Kidney (tissue), 14 donors: ENCODE measurements around the gene HEXD. TPM values are rescaled to one million over a fixed set of nuclear protein-coding genes. Genes with fewer than 3 reads are reported as not detected.
"Not testable (repeated sequence)": the region's sequence is repeated elsewhere in the genome, so short reads cannot be mapped to it uniquely, and the experiment has no call there.

Experiments used
- DNase-seq, 5 donors: peaks; one replicate each; pipeline ENCODE4 v3.0.0-alpha.2; 2013 to 2020
- FAIRE-seq: peaks from 2 replicates; lab custom pipeline; 2012; peaks lifted over from hg19 to GRCh38; lab: Jason Lieb, UNC
- H3K27ac ChIP-seq, 2 donors: one replicate each; pipeline ENCODE4 v1.7.0; 2013; ENCODE audit warnings: low read depth in 2 of 2, low read length in 2 of 2, inconsistent platforms in 1 of 2
- H3K27me3 ChIP-seq: one replicate; pipeline ENCODE4 v1.7.1; 2013; ENCODE audit warnings: low read length, inconsistent platforms; ENCODE audit not compliant: control insufficient read depth, insufficient read depth
- H3K36me3 ChIP-seq, 3 donors: one replicate each; pipeline versions ENCODE4 v1.7.0 to v1.7.1; 2013; ENCODE audit warnings: low read length in 3 of 3, control low read depth in 1 of 3, inconsistent platforms in 1 of 3; ENCODE audit not compliant: insufficient read depth in 3 of 3, control insufficient read depth in 2 of 3
- H3K4me1 ChIP-seq, 3 donors: one replicate each; pipeline versions ENCODE4 v1.7.0 to v1.7.1; 2013; ENCODE audit warnings: low read length in 3 of 3, inconsistent platforms in 1 of 3, low read depth in 1 of 3; ENCODE audit not compliant: control insufficient read depth in 2 of 3, insufficient read depth in 2 of 3
- H3K4me3 ChIP-seq, 3 donors: one replicate each; pipeline versions ENCODE4 v1.7.0 to v1.8.1; 2013; ENCODE audit warnings: low read length in 3 of 3, control low read depth in 1 of 3, inconsistent platforms in 1 of 3
- H3K9ac ChIP-seq, 3 donors: one replicate each; pipeline versions ENCODE4 v1.7.0 to v1.7.1; 2013; ENCODE audit warnings: low read length in 3 of 3, control low read depth in 1 of 3, inconsistent platforms in 1 of 3
- H3K9me3 ChIP-seq, 3 donors: one replicate each; pipeline versions ENCODE4 v1.7.0 to v1.7.1; 2013; ENCODE audit warnings: low read length in 3 of 3, control low read depth in 1 of 3, inconsistent platforms in 1 of 3; ENCODE audit not compliant: control insufficient read depth in 2 of 3, insufficient read depth in 1 of 3
- CTCF ChIP-seq: IDR thresholded peaks from 3 replicates; pipeline ENCODE4 v1.5.1; 2012; ENCODE audit warnings: mild to moderate bottlenecking, moderate library complexity, borderline replicate concordance; ENCODE audit not compliant: insufficient read depth; ENCODE audit errors: extremely low read depth
- intact Hi-C: fragments of 100-400 bp; cut with DNase I; formaldehyde crosslinking; loops from one replicate; pipeline ENCODE4 v1.11.1; 2022
- polyA plus RNA-seq: library from polyadenylated mRNA; stranded (reverse); fragments of 350-450 nt; fragmentation: Illumina TruSeq; extraction: RNeasy Lipid Tissue Mini Kit (QIAGEN cat#74804); gene quantifications from one replicate; pipeline ENCODE4 v1.2.3, GENCODE V29; 2014; ENCODE audit warnings: low read depth, low replicate concordance; ENCODE audit not compliant: insufficient read depth
- total RNA-seq: library from RNA; stranded (reverse); fragmentation: NEBNext Ultra II Directional; extraction: Animal tissue kit (Norgen Biotek cat#: 25700); gene quantifications from one replicate; pipeline ENCODE4 v1.2.1, GENCODE V29; 2021
- donor health status: control.
- donor health status: control.
- donor health status: control.
- donor health status: control.
- donor health status: control.
- donor health status: DM: yes; HTN: yes; CAD: no.
- donor health status: Normal renal cell carcinoma (clear cell type).

Gene HEXD
- total and polyA plus RNA-seq, 2 donors from 2014 or later: 39.2 to 42.0 TPM

- no peaks in the 10 kb centered on the region for H3K4me1 ChIP-seq
- H3K36me3 ChIP-seq: peaks cover 0 to 4% (median 3%) of the 10 kb centered on the region in 3 donors
- no peaks in the 10 kb centered on the region for H3K27me3 ChIP-seq
- no peak overlapping the region for H3K27ac ChIP-seq
- H3K4me3 ChIP-seq: no peak overlapping the region
- H3K9me3 ChIP-seq: no peaks in the 10 kb centered on the region
- FAIRE-seq (no peak), DNase-seq (peak in 1 of 5 donors; percentile 42)
- no peak for TF ChIP-seq CTCF
- H3K9ac ChIP-seq: no peak overlapping the region
- intact Hi-C loops: no loop called here
Observed at GRCh38 chr17:82408938-82409318, 9.2 kb upstream of the HEXD start.

- Histone ChIP-seq H3K27ac (no peak overlapping the region), H3K4me3 (no peak overlapping the region), H3K4me1 (no peaks in the 10 kb centered on the region), H3K27me3 (no peaks in the 10 kb centered on the region), H3K9ac (no peak overlapping the region), H3K36me3 (peaks cover 0 to 4% (median 3%) of the 10 kb centered on the region in 3 donors), H3K9me3 (no peaks in the 10 kb centered on the region)
- intact Hi-C loops: no loop called here
- no peak for FAIRE-seq
- peak in 1 of 5 donors; percentile 49 for DNase-seq
- no peak for TF ChIP-seq CTCF
Observed at GRCh38 chr17:82410014-82410716, 8.0 kb upstream of the HEXD start.

DNA sequence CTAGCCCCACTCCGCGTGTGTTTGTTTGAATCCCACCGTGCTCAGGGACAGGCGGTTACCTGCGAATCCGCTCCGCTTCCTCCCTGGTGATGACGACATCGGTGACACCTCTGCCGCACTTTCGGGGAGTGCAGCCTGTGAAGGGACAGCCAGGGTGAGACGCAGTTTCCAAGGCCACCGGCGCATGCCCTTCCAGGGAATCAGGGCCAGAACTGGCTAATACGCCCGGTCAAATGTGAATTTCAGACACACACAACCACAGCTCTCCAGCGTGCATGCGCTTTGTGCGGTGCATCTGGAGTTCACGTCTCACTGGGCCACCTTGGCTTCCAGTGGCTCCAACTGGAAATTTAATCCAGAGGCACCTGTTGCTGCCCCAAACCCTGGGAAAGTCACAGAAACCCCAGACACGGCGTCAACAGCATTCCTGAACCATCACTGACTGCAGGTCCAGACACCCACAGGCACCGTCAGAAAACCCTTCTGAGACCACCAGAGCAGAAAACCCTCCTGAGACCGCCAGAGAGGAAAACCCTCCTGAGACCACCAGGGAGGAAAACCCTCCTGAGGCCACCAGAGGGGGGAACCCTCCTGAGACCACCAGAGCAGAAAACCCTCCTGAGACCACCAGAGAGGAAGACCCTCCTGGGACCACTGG lies 6.6 kb upstream of the HEXD start:
- intact Hi-C loops: no loop called here
- peak in 1 of 5 donors; percentile 63 for DNase-seq
- no peaks in the 10 kb centered on the region for H3K27me3 ChIP-seq
- TF ChIP-seq CTCF: no peak
- no peaks in the 10 kb centered on the region for H3K4me1 ChIP-seq
- no peaks in the 10 kb centered on the region for H3K9me3 ChIP-seq
- H3K27ac ChIP-seq: no peak overlapping the region
- H3K9ac ChIP-seq: no peak overlapping the region
- peaks cover 0 to 4% (median 0%) of the 10 kb centered on the region in 3 donors for H3K36me3 ChIP-seq
- FAIRE-seq: no peak
- H3K4me3 ChIP-seq: no peak overlapping the region

DNA sequence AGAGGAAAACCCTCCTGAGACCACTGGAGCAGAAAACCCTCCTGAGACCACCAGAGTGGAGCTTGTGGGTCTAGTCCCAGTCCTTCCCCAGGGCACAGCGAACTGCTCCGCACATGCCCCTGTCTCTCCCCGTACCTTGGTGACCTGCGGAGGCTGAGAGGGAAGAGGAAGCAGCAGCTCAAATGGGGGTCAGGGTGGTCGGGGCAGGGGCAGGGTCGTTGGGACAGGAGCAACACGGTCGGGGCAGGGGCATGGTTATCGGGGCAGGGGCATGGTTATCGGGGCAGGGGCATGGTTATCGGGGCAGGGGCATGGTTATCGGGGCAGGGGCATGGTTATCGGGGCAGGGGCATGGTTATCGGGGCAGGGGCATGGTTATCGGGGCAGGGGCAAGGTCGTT lies 6.1 kb upstream of the HEXD start:
- H3K9ac ChIP-seq, H3K27ac ChIP-seq, H3K4me3 ChIP-seq, H3K4me1 ChIP-seq, DNase-seq, H3K27me3 ChIP-seq, H3K9me3 ChIP-seq, H3K36me3 ChIP-seq, intact Hi-C loops, FAIRE-seq: not testable (repeated sequence)
